Epithelial cell of esophagus (primary cell): ENCODE results near the gene RPGRIP1L.

ENCODE experiments used
- DNase-seq: peaks from one replicate; pipeline ENCODE4 v3.0.0; 2010; ENCODE audit warnings: low read depth
- H3K4me3 ChIP-seq: 2 replicates; pipeline ENCODE4 v1.5.1; 2011; ENCODE audit warnings: mild to moderate bottlenecking, low read length, control low read depth
- TF ChIP-seq, protein P1 (sequence below): IDR thresholded peaks from 2 replicates; pipeline ENCODE4 v1.5.1; 2011; ENCODE audit warnings: low read depth, mild to moderate bottlenecking, low read length, control low read depth, inconsistent platforms; ENCODE audit not compliant: insufficient read depth; ENCODE audit errors: missing control alignments

The RPGRIP1L gene

DNA sequence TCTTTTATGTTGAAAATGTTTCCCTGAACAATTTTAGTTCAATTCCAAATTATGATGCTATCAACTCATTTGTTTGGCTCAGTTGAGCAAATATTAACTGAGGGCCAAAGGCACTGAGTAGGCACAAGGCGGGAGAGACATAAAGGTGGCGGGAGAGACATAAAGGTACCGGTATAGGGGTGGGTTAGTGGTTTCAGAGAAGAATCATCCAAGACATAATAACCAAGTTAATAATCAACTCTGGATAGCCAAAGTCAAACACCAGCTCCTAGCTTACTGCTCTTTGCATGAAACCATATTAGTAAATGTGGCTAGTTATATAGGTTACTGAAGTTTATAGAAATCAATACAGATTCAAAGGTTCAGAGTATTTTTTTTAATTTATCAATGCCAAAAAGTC, 91.7 kb downstream of the RPGRIP1L start:
- DNase-seq = no peak
- no peak overlapping the region for H3K4me3 ChIP-seq
- TF ChIP-seq, protein P1, sequence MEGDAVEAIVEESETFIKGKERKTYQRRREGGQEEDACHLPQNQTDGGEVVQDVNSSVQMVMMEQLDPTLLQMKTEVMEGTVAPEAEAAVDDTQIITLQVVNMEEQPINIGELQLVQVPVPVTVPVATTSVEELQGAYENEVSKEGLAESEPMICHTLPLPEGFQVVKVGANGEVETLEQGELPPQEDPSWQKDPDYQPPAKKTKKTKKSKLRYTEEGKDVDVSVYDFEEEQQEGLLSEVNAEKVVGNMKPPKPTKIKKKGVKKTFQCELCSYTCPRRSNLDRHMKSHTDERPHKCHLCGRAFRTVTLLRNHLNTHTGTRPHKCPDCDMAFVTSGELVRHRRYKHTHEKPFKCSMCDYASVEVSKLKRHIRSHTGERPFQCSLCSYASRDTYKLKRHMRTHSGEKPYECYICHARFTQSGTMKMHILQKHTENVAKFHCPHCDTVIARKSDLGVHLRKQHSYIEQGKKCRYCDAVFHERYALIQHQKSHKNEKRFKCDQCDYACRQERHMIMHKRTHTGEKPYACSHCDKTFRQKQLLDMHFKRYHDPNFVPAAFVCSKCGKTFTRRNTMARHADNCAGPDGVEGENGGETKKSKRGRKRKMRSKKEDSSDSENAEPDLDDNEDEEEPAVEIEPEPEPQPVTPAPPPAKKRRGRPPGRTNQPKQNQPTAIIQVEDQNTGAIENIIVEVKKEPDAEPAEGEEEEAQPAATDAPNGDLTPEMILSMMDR = no peak

DNA sequence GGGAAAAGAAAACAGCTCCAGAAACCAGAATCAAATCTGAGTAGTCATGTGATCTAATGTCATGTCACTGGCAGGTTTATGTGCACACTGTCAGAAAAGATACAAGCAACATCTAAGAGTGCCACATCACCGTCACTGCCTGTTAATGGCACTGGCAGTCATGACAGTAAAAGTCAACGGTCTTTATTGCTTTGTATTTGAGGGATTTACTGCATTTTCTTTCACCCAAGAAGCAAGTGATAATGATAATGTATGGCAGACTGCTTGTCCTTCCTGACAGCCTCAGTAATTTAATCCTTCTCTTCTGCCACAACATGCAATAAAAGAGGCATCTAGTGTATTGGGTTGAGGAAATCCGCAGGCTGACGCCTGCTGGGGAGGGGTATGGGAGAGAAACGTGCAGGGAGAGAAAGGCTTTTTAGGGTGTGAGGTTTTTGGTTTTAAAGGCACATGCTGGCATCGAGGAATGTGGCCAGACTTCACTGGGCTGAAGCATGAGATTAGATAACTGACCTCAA, 92.4 kb downstream of the RPGRIP1L start:
- DNase-seq = no peak
- TF ChIP-seq, protein P1 = no peak
- H3K4me3 ChIP-seq = no peak overlapping the region

DNA sequence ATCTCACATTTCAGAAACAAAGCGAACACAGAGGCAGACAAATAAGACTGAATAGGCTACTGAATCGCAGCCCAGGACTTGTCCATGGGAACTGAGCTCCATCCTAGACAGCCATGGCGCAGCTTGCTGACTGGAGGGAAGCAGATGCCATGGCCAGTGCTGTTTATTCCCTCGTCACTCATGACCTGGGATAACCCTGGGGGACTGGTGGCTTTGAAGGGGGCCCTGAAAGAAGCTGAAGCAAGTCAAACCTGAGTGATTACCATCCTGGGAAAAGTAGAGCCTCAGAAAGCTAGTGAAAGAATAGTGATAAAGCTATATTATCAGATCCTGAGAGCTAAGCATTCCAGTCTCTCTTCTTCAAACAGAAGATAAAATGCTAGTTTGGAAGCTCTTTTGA, 94.1 kb downstream of the RPGRIP1L start:
- TF ChIP-seq, protein P1 = no peak
- DNase-seq = no peak
- H3K4me3 ChIP-seq = no peak overlapping the region

DNA sequence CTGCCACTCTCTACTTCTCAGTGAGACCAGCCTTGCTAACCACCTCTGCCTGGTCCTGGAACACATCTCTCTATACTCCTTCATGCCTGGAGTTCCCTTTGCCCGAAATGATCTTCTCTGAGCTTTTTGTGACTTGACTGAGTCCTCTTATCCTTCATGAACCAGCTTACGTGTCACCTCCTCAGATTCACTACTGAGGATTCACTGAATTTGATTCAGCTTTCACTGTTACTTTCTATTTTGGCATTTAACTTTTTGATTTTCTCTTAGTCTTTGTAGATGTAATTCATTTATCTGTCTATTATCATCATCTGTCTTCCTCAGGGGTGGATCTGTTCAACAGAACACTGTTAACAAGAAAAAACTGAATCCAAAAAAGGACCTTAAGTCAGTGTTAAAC, 95.6 kb downstream of the RPGRIP1L start:
- no peak overlapping the region for H3K4me3 ChIP-seq
- TF ChIP-seq, protein P1 = no peak
- no peak for DNase-seq

DNA sequence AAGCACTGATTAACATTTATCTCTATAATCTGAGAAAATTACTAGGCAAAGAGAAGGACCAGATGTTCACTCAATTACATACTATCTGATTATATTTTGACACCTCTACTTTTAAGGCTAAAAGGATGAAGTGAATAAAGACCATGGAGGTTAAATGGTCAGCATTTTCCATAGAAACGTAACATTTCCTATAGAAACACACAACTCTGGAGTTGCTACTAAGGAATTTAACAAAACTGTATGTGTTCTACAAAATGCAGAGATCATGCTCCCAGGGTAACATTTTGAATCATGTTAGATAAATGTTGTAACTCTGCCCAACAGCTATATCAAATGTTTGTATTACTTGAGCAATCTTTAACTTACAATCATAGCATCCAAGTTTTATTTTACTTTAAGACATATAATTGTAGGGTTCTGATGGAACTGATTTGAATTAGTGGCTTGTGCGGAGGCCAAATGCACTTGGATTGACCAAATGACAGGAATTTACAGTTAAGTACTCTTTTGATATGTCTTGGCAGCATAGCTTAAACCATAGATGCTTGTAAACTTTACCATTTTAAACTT, 97.7 kb downstream of the RPGRIP1L start:
- DNase-seq = no peak
- TF ChIP-seq, protein P1 = no peak
- H3K4me3 ChIP-seq = no peak overlapping the region

DNA sequence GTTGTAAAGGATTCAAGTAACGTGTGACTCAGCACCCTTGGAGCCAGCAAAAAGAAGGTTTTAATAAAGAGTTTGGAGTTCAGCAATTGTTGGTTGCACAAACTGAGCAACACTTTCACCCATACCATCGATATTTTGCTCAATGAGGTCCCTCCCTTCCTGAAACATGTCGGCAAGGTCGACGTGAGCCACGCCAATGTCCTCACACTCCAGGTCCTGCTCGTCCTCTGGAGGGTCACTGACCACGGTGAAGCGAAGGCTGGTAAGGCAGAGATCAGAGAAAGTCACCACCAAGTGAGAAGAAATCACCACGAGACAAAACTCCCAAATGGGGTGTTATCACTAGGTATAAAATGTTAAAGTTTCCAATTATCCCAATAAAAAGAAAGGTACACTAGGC, 98.3 kb downstream of the RPGRIP1L start:
- no peak overlapping the region for H3K4me3 ChIP-seq
- TF ChIP-seq, protein P1 = no peak
- DNase-seq = no peak

DNA sequence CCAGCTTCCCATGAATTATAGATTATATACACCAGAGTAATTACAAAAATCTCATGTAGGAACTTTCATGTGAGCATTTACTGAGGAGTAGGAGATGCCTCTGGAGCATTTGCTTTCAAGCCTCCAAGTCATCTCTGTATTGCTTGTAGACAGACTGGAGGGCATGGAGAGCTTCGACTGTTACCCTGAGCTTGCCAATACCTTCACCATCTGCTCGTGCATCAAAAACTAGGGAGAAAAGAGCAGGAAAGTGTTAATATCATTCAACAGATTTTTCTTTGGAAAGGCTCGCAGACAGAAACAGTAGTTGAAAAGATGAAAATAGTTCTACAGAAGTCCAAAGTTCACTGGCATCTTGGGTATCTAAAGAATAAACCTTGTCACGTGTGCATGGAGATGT, 101.7 kb downstream of the RPGRIP1L start:
- TF ChIP-seq, protein P1 = no peak
- no peak for DNase-seq
- no peak overlapping the region for H3K4me3 ChIP-seq
